OCI-LY7 (cell line): ENCODE data around the gene MPC1. TPM values are rescaled to one million over a fixed set of nuclear protein-coding genes. Genes with fewer than 3 reads are reported as not detected.

Source experiments
- BruUV-seq: library from RNA; stranded (reverse); fragments of 400-500 nt; replicated peaks from 2 replicates; lab custom pipeline; 2021; lab: Mats Ljungman, UMichigan
- CTCF ChIA-PET: fragments of 300-600 bp; sonication (Branson Sonifier 250); formaldehyde crosslinking; loops from one replicate; lab custom pipeline; 2022; ENCODE audit warnings: antibody characterized with exemption; ENCODE audit not compliant: unreplicated experiment; lab: Charles Lee
- POLR2A ChIA-PET: fragments of 300-600 bp; sonication (Branson Sonifier 250); formaldehyde crosslinking; loops from one replicate; lab custom pipeline; 2022; ENCODE audit warnings: antibody characterized with exemption; lab: Charles Lee
- DNase-seq: peaks from one replicate; pipeline ENCODE4 v3.0.0-alpha.2; 2015; ENCODE audit warnings: low spot score
- H2AFZ ChIP-seq: fragments of 200-600 bp; sonication (generic), shearing (Covaris generic); 2 replicates; pipeline ENCODE4 v1.6.1; 2014; ENCODE audit warnings: mild to moderate bottlenecking, antibody characterized with exemption, low read length, moderate library complexity
- H3K27ac ChIP-seq: fragments of 200-600 bp; sonication (generic); 2 replicates; pipeline ENCODE4 v1.5.1; 2014; ENCODE audit warnings: mixed run types, low read depth, mild to moderate bottlenecking, moderate library complexity, low read length, inconsistent platforms; ENCODE audit not compliant: poor library complexity, severe bottlenecking
- H3K36me3 ChIP-seq: fragments of 200-600 bp; sonication (generic); 2 replicates; pipeline ENCODE4 v1.6.1; 2014; ENCODE audit warnings: mild to moderate bottlenecking, antibody characterized with exemption, low read length, moderate library complexity, mixed read lengths; ENCODE audit not compliant: insufficient read depth
- H3K4me1 ChIP-seq: fragments of 200-600 bp; sonication (generic); 2 replicates; pipeline ENCODE4 v1.5.1; 2014; ENCODE audit warnings: mild to moderate bottlenecking, low read length; ENCODE audit not compliant: insufficient read depth, poor library complexity, severe bottlenecking
- H3K4me2 ChIP-seq: fragments of 200-600 bp; sonication (generic); 2 replicates; pipeline ENCODE4 v1.6.1; 2014; ENCODE audit warnings: mild to moderate bottlenecking, low read length
- H3K4me3 ChIP-seq: fragments of 200-600 bp; sonication (generic); 2 replicates; pipeline ENCODE4 v1.5.1; 2014; ENCODE audit warnings: mild to moderate bottlenecking, low read depth, low read length; ENCODE audit not compliant: poor library complexity, severe bottlenecking
- H3K79me2 ChIP-seq: fragments of 200-600 bp; sonication (generic); 2 replicates; pipeline ENCODE4 v1.6.1; 2016; ENCODE audit warnings: low read depth, mild to moderate bottlenecking, low read length, moderate library complexity, mixed read lengths; ENCODE audit not compliant: insufficient read depth
- H3K9me2 ChIP-seq: fragments of 200-600 bp; sonication (generic); 2 replicates; pipeline ENCODE4 v1.6.1; 2016; ENCODE audit warnings: mild to moderate bottlenecking, low read length, mixed read lengths; ENCODE audit not compliant: insufficient read depth
- H3K9me3 ChIP-seq: fragments of 200-600 bp; sonication (generic); 2 replicates; pipeline ENCODE4 v1.6.1; 2014; ENCODE audit warnings: mild to moderate bottlenecking, mixed run types, low read length, mixed read lengths
- H4K20me1 ChIP-seq: fragments of 200-600 bp; sonication (generic); 2 replicates; pipeline ENCODE4 v1.6.1; 2014; ENCODE audit warnings: mild to moderate bottlenecking, antibody characterized with exemption, low read length, moderate library complexity, mixed read lengths; ENCODE audit not compliant: insufficient read depth
- EZH2phosphoT487 ChIP-seq: fragments of 200-600 bp; sonication (generic); IDR thresholded peaks from 2 replicates; pipeline ENCODE4 v1.6.1; 2018; ENCODE audit warnings: low read depth, borderline replicate concordance, mild to moderate bottlenecking, mixed run types, antibody characterized with exemption, low read length, moderate library complexity, mixed read lengths
- intact Hi-C: fragments of 100-400 bp; cut with micrococcal nuclease; formaldehyde crosslinking; loops from one replicate; pipeline ENCODE4 v1.10.0; 2022; ENCODE audit not compliant: unreplicated experiment
- total RNA-seq, 2 experiments: library from RNA; depleted of rRNA in 1 of 2; stranded (reverse); fragments of >200 nt in 1 of 2; shearing (Covaris generic) in 1 of 2; gene quantifications; 2 replicates each; pipeline ENCODE4 v1.2.3, GENCODE V29; 2014 to 2022
- TF ChIP-seq, protein P1 (sequence below): fragments of 200-600 bp; sonication (generic); conservative IDR thresholded peaks from 2 replicates; pipeline ENCODE4 v1.5.1; 2014; ENCODE audit warnings: mild to moderate bottlenecking, antibody characterized with exemption, low read length, moderate library complexity, mixed read lengths

MPC1 gene
- total RNA-seq, 2 experiments from 2014 or later, result 36.1 to 38.1 TPM

DNA sequence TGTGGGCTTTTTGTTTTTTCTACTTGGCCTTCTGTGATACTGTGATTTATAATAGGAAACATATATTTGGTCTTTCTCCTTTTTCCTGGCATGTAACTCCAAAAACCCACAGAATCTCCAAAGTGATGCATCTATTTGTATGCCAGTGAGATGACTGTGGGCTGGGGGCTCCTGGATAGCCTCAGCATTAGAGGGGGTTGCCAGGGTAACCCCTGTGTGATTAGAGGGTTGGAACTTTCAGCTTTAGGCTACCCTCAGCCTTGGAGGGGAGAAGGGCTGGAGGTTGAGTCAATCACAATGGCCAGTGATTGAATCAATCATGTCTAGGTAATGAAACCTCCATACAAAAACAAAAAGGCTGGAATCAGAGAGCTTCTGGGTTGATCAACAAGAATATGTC lies 29.8 kb downstream of the MPC1 start:
- ChIA-PET CTCF (no interaction called here), POLR2A (interaction anchor here (1.0 kb wide), 1 partner anchor 10 kb away, joined by 3 read pairs; no protein-coding TSS in a partner anchor)
- Histone ChIP-seq H3K27ac (no peak overlapping the region), H3K9me2 (no peaks in the 10 kb centered on the region), H3K4me2 (no peak overlapping the region), H3K9me3 (0 out of 2 replicates have a peak, but pooled peaks cover 3% of the 10 kb centered on the region), H3K79me2 (no peaks in the 10 kb centered on the region), H2AFZ (no peak overlapping the region), H3K4me1 (peaks cover 4% of the 10 kb centered on the region), H3K36me3 (no peaks in the 10 kb centered on the region), H3K4me3 (no peak overlapping the region), H4K20me1 (no peaks in the 10 kb centered on the region)
- TF ChIP-seq, protein P1, sequence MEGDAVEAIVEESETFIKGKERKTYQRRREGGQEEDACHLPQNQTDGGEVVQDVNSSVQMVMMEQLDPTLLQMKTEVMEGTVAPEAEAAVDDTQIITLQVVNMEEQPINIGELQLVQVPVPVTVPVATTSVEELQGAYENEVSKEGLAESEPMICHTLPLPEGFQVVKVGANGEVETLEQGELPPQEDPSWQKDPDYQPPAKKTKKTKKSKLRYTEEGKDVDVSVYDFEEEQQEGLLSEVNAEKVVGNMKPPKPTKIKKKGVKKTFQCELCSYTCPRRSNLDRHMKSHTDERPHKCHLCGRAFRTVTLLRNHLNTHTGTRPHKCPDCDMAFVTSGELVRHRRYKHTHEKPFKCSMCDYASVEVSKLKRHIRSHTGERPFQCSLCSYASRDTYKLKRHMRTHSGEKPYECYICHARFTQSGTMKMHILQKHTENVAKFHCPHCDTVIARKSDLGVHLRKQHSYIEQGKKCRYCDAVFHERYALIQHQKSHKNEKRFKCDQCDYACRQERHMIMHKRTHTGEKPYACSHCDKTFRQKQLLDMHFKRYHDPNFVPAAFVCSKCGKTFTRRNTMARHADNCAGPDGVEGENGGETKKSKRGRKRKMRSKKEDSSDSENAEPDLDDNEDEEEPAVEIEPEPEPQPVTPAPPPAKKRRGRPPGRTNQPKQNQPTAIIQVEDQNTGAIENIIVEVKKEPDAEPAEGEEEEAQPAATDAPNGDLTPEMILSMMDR, result no peak
- TF ChIP-seq EZH2phosphoT487, result no peak
- DNase-seq, result no peak
- intact Hi-C loops, result no loop called here
- no TSS peak for BruUV-seq

DNA sequence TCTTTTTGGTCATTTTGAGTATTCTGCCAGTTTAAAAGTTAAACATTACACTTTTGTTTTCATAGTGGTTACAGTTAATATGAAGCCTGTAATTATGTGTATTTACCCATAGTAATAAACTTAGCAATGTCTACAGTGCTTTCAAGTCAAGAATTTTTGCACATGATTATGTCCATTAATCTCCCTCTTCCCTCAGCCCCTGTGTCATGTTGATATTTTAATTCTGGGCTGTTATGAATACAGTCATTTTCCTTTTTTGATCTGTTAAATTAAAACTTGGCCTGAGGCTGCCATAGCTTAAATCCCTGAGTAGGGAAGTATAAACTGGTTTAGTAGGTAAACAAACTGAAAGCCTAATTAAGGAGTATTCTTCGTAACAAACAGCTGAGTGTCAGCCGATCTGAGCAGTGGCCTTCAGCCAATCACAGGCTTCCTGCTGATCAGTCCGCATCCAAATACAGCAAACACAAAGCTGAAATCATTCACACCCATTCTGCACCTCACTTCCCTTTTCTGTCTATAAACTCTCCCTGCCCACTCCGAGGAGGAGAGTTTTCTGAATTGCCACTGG lies 30.9 kb downstream of the MPC1 start:
- no peak overlapping the region for H3K27ac ChIP-seq
- no peak overlapping the region for H3K4me3 ChIP-seq
- H3K4me2 ChIP-seq, result no peak overlapping the region
- POLR2A ChIA-PET, result interaction anchor here (1.1 kb wide), 1 partner anchor 9 kb away, joined by 5 read pairs; no protein-coding TSS in a partner anchor
- no peak for TF ChIP-seq EZH2phosphoT487
- TF ChIP-seq, protein P1, result no peak
- H3K36me3 ChIP-seq, result no peaks in the 10 kb centered on the region
- H3K9me2 ChIP-seq, result no peaks in the 10 kb centered on the region
- BruUV-seq, result no TSS peak
- CTCF ChIA-PET, result no interaction called here
- H4K20me1 ChIP-seq, result no peaks in the 10 kb centered on the region
- intact Hi-C loops, result no loop called here
- H3K79me2 ChIP-seq, result no peaks in the 10 kb centered on the region
- peak; percentile 10 for DNase-seq
- H2AFZ ChIP-seq, result no peak overlapping the region; the same call in 1 of the 2 replicates
- H3K4me1 ChIP-seq, result peaks cover 4% of the 10 kb centered on the region
- 0 out of 2 replicates have a peak, but pooled peaks cover 3% of the 10 kb centered on the region for H3K9me3 ChIP-seq

DNA sequence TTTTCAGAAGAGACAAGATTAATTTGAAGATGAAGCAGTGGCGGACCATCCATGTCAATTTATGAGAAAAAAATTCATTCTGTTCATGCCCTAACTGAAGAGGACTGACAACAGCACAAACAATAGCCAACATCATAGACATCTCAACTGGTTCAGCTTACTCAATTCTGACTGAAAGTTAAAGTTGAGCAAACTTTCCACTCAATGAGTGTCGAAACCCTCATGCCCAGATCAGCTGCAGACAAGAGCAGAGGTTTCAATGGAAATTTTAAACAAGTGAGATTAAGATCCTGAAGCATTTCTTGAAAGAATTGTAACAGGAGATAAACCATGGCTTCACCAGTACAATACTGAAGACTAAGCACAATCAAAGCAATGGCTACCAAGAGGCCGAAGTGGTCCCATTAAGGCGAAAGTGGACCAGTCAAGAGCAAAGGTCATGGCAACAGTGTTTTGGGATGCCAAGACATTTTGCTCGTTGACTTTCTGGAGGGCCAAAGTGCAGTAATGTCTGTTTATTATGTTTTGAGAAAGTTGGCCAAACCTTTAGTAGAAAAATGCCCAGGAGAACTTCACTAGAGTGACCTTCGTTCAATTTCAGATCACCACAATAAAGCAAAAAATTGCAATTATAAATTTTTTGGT lies 34.3 kb downstream of the MPC1 start:
- H3K79me2 ChIP-seq, result peaks cover 3% of the 10 kb centered on the region; the same call in 1 of the 2 replicates
- BruUV-seq, result no TSS peak
- POLR2A ChIA-PET, result no interaction called here
- H3K4me2 ChIP-seq, result no peak overlapping the region
- CTCF ChIA-PET, result no interaction called here
- H3K9me3 ChIP-seq, result 0 out of 2 replicates have a peak, but pooled peaks cover 3% of the 10 kb centered on the region
- H3K36me3 ChIP-seq, result no peaks in the 10 kb centered on the region
- H4K20me1 ChIP-seq, result no peaks in the 10 kb centered on the region
- H3K4me1 ChIP-seq, result peaks cover 4% of the 10 kb centered on the region
- no peak overlapping the region for H3K4me3 ChIP-seq
- H3K9me2 ChIP-seq, result no peaks in the 10 kb centered on the region
- no peak for DNase-seq
- intact Hi-C loops, result loop anchor here (10.0 kb wide), 1 partner anchor 606 kb away; the partner anchor contains the start of gene RNASET2
- TF ChIP-seq EZH2phosphoT487, result no peak
- TF ChIP-seq, protein P1, result no peak
- no peak overlapping the region for H2AFZ ChIP-seq
- H3K27ac ChIP-seq, result no peak overlapping the region
